Liver (tissue), 9 donors: ENCODE measurements around the gene MED12L. TPM values are rescaled to one million over a fixed set of nuclear protein-coding genes. Genes with fewer than 3 reads are reported as not detected.

Experiments used
- DNase-seq: peaks from one replicate; pipeline ENCODE4 v3.0.0-alpha.2; 2017; ENCODE audit warnings: low spot score
- H3K27ac ChIP-seq, 2 donors: one replicate each; pipeline ENCODE4 v1.7.0; 2013; ENCODE audit warnings: inconsistent platforms in 2 of 2, low read length in 2 of 2, control low read depth in 1 of 2, low read depth in 1 of 2, mild to moderate bottlenecking in 1 of 2
- H3K27me3 ChIP-seq, 4 donors: one replicate each; pipeline versions ENCODE4 v1.6.1 to v1.7.0; 2013; ENCODE audit warnings: low read length in 3 of 4, inconsistent platforms in 1 of 4, mild to moderate bottlenecking in 1 of 4, moderate library complexity in 1 of 4; ENCODE audit not compliant: control insufficient read depth in 4 of 4, insufficient read depth in 4 of 4
- H3K36me3 ChIP-seq, 4 donors: one replicate each; pipeline versions ENCODE4 v1.6.1 to v1.7.0; 2013; ENCODE audit warnings: low read length in 3 of 4, mild to moderate bottlenecking in 3 of 4, low read depth in 1 of 4, moderate library complexity in 1 of 4; ENCODE audit not compliant: control insufficient read depth in 4 of 4, insufficient read depth in 3 of 4
- H3K4me1 ChIP-seq, 4 donors: one replicate each; pipeline versions ENCODE4 v1.6.1 to v1.7.0; 2013; ENCODE audit warnings: low read length in 3 of 4, mild to moderate bottlenecking in 3 of 4, moderate library complexity in 1 of 4; ENCODE audit not compliant: control insufficient read depth in 4 of 4, insufficient read depth in 4 of 4
- H3K4me3 ChIP-seq, 3 donors: one replicate each; pipeline versions ENCODE4 v1.6.1 to v1.7.0; 2013; ENCODE audit warnings: low read length in 3 of 3, control low read depth in 1 of 3, low read depth in 1 of 3, mild to moderate bottlenecking in 1 of 3
- H3K9ac ChIP-seq, 2 donors: one replicate each; pipeline ENCODE4 v1.7.0; 2013; ENCODE audit warnings: low read length in 2 of 2, mild to moderate bottlenecking in 2 of 2, moderate library complexity in 2 of 2, control low read depth in 1 of 2, low read depth in 1 of 2
- H3K9me3 ChIP-seq, 4 donors: one replicate each; pipeline versions ENCODE4 v1.6.1 to v1.7.0; 2013; ENCODE audit warnings: low read length in 3 of 4; ENCODE audit not compliant: control insufficient read depth in 4 of 4
- CTCF ChIP-seq: fragments of 150-350 bp; IDR thresholded peaks from 2 replicates; pipeline ENCODE4 v1.5.1; 2017; ENCODE audit warnings: improper control_type of control experiment, low read depth, low read length; ENCODE audit not compliant: missing input control
- EGR1 ChIP-seq, 2 donors: IDR thresholded peaks; 2 replicates each; pipeline ENCODE4 v1.6.1; 2016 to 2018; ENCODE audit warnings: antibody characterized with exemption in 2 of 2, low read depth in 2 of 2
- FOXA1 ChIP-seq: IDR thresholded peaks from 2 replicates; pipeline ENCODE4 v1.6.1; 2016; ENCODE audit warnings: antibody characterized with exemption
- GABPA ChIP-seq, 2 donors: IDR thresholded peaks in 1 of 2; conservative IDR thresholded peaks in 1 of 2; 2 replicates each; pipeline ENCODE4 v1.6.1; 2016; ENCODE audit warnings: antibody characterized with exemption in 2 of 2, mild to moderate bottlenecking in 1 of 2, moderate library complexity in 1 of 2
- HNF4A ChIP-seq, 2 donors: conservative IDR thresholded peaks; 2 replicates each; pipeline ENCODE4 v1.6.1; 2016; ENCODE audit warnings: antibody characterized with exemption in 2 of 2, mild to moderate bottlenecking in 2 of 2
- HNF4G ChIP-seq: IDR thresholded peaks from 2 replicates; pipeline ENCODE4 v1.6.1; 2016; ENCODE audit warnings: antibody characterized with exemption
- JUND ChIP-seq, 2 donors: IDR thresholded peaks; 2 replicates each; pipeline ENCODE4 v1.6.1; 2016; ENCODE audit warnings: antibody characterized with exemption in 2 of 2
- NR2F2 ChIP-seq: IDR thresholded peaks from 2 replicates; pipeline ENCODE4 v1.6.1; 2016; ENCODE audit warnings: antibody characterized with exemption
- RAD21 ChIP-seq, 2 donors: IDR thresholded peaks; 2 replicates each; pipeline ENCODE4 v1.6.1; 2016; ENCODE audit warnings: antibody characterized with exemption in 2 of 2, mild to moderate bottlenecking in 2 of 2
- RXRA ChIP-seq, 2 donors: IDR thresholded peaks; 2 replicates each; pipeline ENCODE4 v1.6.1; 2017 to 2018; ENCODE audit warnings: antibody characterized with exemption in 2 of 2, mild to moderate bottlenecking in 1 of 2
- SP1 ChIP-seq: IDR thresholded peaks from 2 replicates; pipeline ENCODE4 v1.6.1; 2018; ENCODE audit warnings: antibody characterized with exemption, mild to moderate bottlenecking
- YY1 ChIP-seq: IDR thresholded peaks from 2 replicates; pipeline ENCODE4 v1.6.1; 2016; ENCODE audit warnings: antibody characterized with exemption, mild to moderate bottlenecking
- WGBS: extraction: QIAGEN DNeasy Blood & Tissue Kit; methylation state at CpG from one replicate; pipeline ENCODE4 v1.1.7; 2013; 5-methylcytosine and 5-hydroxymethylcytosine counted together
- polyA plus RNA-seq, 2 donors: library from polyadenylated mRNA; stranded (reverse) in 1 of 2; unstranded in 1 of 2; fragments of 200-250 nt in 1 of 2; fragments of >200 nt in 1 of 2; fragmentation: Nextera tagmentation in 1 of 2; extraction: Ambion mirVana in 1 of 2; gene quantifications; one replicate each; pipeline versions ENCODE4 v1.2.1 to v1.2.3, GENCODE V29; 2013 to 2015
- total RNA-seq, 2 donors: library from RNA; depleted of rRNA; stranded (reverse); fragments of >200 nt; gene quantifications; one replicate each; pipeline ENCODE4 v1.2.3, GENCODE V29; 2014
- TF ChIP-seq, protein P1 (sequence below): IDR thresholded peaks from 2 replicates; pipeline ENCODE4 v1.6.1; 2016; ENCODE audit warnings: antibody characterized with exemption, mild to moderate bottlenecking
- TF ChIP-seq, protein P2 (sequence below): IDR thresholded peaks from 2 replicates; pipeline ENCODE4 v1.6.1; 2016; ENCODE audit warnings: antibody characterized with exemption
- TF ChIP-seq, protein P3 (sequence below): IDR thresholded peaks from 2 replicates; pipeline ENCODE4 v1.6.1; 2016; ENCODE audit warnings: antibody characterized with exemption
- donor health status: healthy.
- donor health status: healthy.
- donor health status: healthy.
- donor health status: healthy.
- donor health status: healthy.

MED12L gene
- total and polyA plus RNA-seq, 4 donors, result 0.02 to 2.1 (median 0.49) TPM

DNA sequence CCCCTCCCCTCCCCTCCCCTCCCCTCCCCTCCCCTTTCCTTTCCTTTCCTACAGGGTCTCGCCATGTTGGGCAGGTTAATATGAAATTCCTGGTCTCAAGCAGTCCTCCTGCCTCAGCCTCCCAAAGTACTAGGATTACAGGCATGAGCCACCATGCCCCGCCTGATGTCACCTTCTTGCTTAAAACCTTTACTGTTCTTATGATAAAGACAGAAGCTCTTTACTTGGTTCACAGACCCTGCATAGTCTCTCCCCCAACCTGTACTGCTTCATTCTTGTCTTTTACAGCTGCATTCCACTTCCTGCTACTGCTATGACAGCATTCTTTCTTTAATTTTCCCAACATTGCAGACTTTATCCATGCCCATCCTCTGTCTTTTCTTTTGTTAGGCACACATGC, 20.8 kb downstream of the MED12L start (continued):
- TF ChIP-seq, protein P1, sequence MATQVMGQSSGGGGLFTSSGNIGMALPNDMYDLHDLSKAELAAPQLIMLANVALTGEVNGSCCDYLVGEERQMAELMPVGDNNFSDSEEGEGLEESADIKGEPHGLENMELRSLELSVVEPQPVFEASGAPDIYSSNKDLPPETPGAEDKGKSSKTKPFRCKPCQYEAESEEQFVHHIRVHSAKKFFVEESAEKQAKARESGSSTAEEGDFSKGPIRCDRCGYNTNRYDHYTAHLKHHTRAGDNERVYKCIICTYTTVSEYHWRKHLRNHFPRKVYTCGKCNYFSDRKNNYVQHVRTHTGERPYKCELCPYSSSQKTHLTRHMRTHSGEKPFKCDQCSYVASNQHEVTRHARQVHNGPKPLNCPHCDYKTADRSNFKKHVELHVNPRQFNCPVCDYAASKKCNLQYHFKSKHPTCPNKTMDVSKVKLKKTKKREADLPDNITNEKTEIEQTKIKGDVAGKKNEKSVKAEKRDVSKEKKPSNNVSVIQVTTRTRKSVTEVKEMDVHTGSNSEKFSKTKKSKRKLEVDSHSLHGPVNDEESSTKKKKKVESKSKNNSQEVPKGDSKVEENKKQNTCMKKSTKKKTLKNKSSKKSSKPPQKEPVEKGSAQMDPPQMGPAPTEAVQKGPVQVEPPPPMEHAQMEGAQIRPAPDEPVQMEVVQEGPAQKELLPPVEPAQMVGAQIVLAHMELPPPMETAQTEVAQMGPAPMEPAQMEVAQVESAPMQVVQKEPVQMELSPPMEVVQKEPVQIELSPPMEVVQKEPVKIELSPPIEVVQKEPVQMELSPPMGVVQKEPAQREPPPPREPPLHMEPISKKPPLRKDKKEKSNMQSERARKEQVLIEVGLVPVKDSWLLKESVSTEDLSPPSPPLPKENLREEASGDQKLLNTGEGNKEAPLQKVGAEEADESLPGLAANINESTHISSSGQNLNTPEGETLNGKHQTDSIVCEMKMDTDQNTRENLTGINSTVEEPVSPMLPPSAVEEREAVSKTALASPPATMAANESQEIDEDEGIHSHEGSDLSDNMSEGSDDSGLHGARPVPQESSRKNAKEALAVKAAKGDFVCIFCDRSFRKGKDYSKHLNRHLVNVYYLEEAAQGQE, result no peak

- H3K9ac ChIP-seq, result no peak overlapping the region
- 91% methylated on average over 4 of the region's 4 CpGs for WGBS
- TF ChIP-seq CTCF, result no peak
- TF ChIP-seq NR2F2, result no peak
- TF ChIP-seq, protein P1, result no peak
- TF ChIP-seq JUND (IDR thresholded peaks at IDR 0.05), result no peak
- TF ChIP-seq FOXA1, result no peak
- no peak for TF ChIP-seq GABPA (IDR thresholded peaks at IDR 0.05 in 1 of 2, conservative IDR thresholded peaks at IDR 0.05 in 1 of 2)
- no peak for TF ChIP-seq SP1
- TF ChIP-seq YY1, result no peak
- no peak for TF ChIP-seq RAD21 (IDR thresholded peaks at IDR 0.05)
- TF ChIP-seq HNF4G, result no peak
- no peak for TF ChIP-seq HNF4A (conservative IDR thresholded peaks at IDR 0.05)
- no peak for TF ChIP-seq RXRA (IDR thresholded peaks at IDR 0.05)
- TF ChIP-seq EGR1 (IDR thresholded peaks at IDR 0.05; ENCODE audit: low read depth in 2 of 2), result no peak
- TF ChIP-seq, protein P2, sequence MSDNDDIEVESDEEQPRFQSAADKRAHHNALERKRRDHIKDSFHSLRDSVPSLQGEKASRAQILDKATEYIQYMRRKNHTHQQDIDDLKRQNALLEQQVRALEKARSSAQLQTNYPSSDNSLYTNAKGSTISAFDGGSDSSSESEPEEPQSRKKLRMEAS, result no peak
- TF ChIP-seq, protein P3, sequence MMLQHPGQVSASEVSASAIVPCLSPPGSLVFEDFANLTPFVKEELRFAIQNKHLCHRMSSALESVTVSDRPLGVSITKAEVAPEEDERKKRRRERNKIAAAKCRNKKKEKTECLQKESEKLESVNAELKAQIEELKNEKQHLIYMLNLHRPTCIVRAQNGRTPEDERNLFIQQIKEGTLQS, result no peak
Observed at GRCh38 chr3:151107177-151107576, 21.7 kb downstream of the MED12L start.

More at GRCh38 chr3:151107177-151107576, 21.7 kb downstream of the MED12L start:
- H3K9me3 ChIP-seq, result no peaks in the 10 kb centered on the region
- H3K4me3 ChIP-seq, result no peak overlapping the region
- no peak for DNase-seq
- no peaks in the 10 kb centered on the region for H3K4me1 ChIP-seq
- H3K27me3 ChIP-seq, result no peaks in the 10 kb centered on the region
- no peak overlapping the region for H3K27ac ChIP-seq
- no peaks in the 10 kb centered on the region for H3K36me3 ChIP-seq
